Pulmonary artery endothelial cell (primary cell): ENCODE data around the gene LIMA1. TPM values are rescaled to one million over a fixed set of nuclear protein-coding genes. Genes with fewer than 3 reads are reported as not detected.

Source experiments
- DNase-seq: peaks from one replicate; pipeline ENCODE4 v3.0.0-alpha.2; 2011; ENCODE audit warnings: low read depth, low spot score
- total RNA-seq: library from RNA; depleted of rRNA; stranded (reverse); fragments of >200 nt; gene quantifications from 2 replicates; pipeline ENCODE4 v1.2.3, GENCODE V29; 2014

Gene LIMA1
- total RNA-seq, 1 donor from 2014 or later: 82.8 TPM

- no peak for DNase-seq
Measured at GRCh38 chr12:50145439-50145838, 137.9 kb downstream of the LIMA1 start.

DNA sequence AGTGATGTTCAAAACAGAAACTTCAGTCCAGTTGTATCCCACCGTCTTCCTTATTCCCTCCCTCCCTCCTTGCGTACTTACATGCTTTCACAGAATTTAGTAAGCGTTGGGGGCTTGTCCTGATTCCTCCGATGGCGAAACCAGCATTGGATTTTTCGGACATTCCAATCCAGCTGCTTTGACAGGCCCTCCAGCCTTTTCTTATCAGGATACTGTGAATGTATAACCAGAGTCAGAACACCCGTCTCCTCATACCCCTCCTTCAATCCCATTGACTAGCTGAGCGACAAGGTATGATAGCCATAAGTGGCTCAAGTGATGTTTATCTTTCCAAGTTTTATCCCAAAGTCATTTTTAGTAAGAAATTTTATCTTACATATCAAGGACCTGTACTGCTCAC lies 140.3 kb downstream of the LIMA1 start:
- no peak for DNase-seq

- no peak for DNase-seq
Measured at GRCh38 chr12:50132505-50133135, 150.7 kb downstream of the LIMA1 start.

DNA sequence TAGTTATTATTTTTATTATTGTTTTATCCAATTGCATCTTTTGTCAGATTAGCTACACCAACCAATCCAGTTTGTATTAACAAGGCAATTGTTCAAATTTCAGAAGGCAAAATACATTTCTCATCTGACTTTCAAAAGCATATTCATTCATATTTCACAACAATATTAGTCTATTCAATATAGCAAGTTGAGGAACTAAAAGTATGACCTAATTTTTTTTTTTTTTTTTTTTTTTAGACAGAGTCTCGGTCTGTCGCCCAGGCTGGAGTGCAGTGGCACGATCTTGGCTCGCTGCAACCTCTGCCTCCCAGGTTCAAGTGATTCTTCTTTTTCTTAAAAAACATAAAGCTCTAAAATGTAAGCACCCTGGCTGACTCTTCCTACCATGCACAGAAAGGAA lies 154.0 kb downstream of the LIMA1 start:
- DNase-seq: no peak

DNA sequence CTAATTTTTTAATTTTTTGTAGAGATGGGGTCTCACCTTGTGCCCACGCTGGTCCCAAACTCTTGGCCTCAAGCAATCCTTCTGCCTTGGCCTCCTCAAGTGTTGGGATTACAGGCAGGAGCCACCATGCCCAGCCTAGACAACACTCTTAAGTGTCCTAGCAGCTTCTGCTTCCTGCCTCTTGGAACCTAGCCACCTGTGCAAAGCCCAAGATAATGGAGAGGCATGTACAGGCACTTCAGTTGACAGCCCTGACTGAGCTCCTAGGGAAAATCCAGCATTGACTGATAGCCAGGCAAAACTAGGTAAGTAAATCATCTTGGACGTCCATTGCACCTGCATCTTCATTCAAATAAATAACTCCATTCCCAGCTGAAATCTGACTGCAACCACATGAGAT lies 155.8 kb downstream of the LIMA1 start:
- DNase-seq: no peak

Other genes with a start within 250 kb of the LIMA1 start
- 0.14 and 0.59 TPM in 2 replicates for gene ASIC1, start 225.9 kb downstream of the LIMA1 start, total RNA-seq
- gene SMARCD1, start 198.2 kb downstream of the LIMA1 start, total RNA-seq: 64.4 and 66.3 TPM in 2 replicates
- not detected in 2 replicates for gene GPD1, start 179.5 kb downstream of the LIMA1 start, total RNA-seq
- gene COX14, start 171.3 kb downstream of the LIMA1 start, total RNA-seq: 21.0 and 41.5 TPM in 2 replicates
- 44.1 and 49.5 TPM in 2 replicates for gene CERS5, start 116.2 kb downstream of the LIMA1 start, total RNA-seq
- under 0.01 TPM in 1 of 2 replicates, not detected in the other for gene FAM186A, start 113.1 kb upstream of the LIMA1 start, total RNA-seq
- 41.4 and 82.5 TPM in 2 replicates for gene LARP4, start 117.4 kb upstream of the LIMA1 start, total RNA-seq
- 29.6 and 37.5 TPM in 2 replicates for gene DIP2B, start 221.5 kb upstream of the LIMA1 start, total RNA-seq